DMS79 (cell line): Measurements from ENCODE around the gene ACER3.

ENCODE experiments used
- DNase-seq: peaks from one replicate; lab custom pipeline; 2025; lab: John Stamatoyannopoulos, UW

Gene ACER3

GRCh38 chr11:77074626-77075221 is 214.0 kb downstream of the ACER3 start:
- DNase-seq: no peak

DNA sequence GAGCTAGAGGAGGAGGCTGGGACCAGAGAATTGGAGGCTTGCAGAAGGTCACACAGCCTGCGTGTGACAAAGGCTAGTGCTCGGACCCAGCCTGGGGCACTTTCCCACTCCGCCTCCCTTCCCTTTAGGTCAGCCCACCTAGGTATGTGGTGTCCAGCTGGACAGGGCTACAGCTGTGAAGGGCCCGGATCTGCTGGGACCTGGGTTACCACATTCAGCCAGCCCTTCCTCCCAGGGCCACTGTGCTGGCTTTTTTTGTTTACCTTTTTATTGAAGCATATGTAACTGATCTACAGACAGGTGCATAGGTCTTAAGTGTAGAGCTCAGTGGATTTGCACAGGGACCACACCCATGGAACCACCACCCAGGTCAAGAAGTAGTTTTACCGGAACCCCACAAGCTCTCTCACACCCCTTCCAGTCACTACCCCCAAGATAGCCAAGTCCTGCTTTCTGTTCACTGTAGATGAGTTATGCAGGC is 214.7 kb downstream of the ACER3 start:
- DNase-seq: no peak
